Activated CD4-positive, alpha-beta T cell treated with anti-CD3 and anti-CD28 coated beads, Interleukin-2, Interleukin-6, amounts not matched to agents 100 ng/mL and 50 ng/mL, durations not matched to agents 16 hours and 8 hours (primary cell): Measurements from ENCODE around the gene MED17.
"Not testable (repeated sequence)": the region's sequence is repeated elsewhere in the genome, so short reads cannot be mapped to it uniquely, and the experiment has no call there.

ENCODE experiments used
- DNase-seq: peaks from one replicate; pipeline ENCODE4 v3.0.0-alpha.2; 2020

MED17 gene

GRCh38 chr11:93759123-93759522 is 25.0 kb upstream of the MED17 start:
- not testable (repeated sequence) for DNase-seq

DNA sequence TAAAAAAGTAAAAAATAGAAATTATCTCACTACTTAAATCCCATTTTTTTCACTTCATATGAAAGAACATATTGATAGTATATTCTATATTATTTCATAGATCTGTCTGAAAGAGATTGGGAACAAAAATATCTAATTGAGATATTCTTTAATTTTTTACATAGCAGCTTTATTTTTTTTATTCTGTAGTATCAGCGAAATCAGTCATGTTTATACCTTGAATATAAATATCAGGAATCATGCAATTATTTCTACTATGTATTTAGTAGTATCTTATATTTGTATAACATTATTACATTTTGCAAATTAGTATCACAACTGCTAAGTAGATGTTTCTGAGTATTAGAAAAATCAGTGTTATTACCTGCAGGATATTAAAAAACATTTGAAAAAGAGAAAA is 22.2 kb upstream of the MED17 start:
- no peak for DNase-seq

DNA sequence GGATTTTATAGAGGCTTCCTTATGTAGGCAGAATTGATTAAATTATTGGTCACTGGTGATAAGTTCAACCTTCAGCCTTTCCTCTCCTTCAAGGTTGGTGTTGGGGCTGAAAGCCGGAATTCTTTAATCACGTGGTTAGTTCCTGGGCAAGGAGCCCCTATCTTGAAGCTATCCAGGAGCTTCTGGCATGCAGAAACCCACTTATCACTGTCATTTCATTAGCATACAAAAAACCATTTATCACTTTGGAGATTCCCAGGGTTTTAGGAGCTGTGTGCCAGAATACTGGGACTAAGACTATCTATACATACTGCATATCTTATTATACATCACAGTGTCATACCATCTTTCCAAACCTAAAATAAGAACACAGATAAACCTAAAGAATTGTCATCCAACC is 18.5 kb upstream of the MED17 start:
- DNase-seq = no peak

DNA sequence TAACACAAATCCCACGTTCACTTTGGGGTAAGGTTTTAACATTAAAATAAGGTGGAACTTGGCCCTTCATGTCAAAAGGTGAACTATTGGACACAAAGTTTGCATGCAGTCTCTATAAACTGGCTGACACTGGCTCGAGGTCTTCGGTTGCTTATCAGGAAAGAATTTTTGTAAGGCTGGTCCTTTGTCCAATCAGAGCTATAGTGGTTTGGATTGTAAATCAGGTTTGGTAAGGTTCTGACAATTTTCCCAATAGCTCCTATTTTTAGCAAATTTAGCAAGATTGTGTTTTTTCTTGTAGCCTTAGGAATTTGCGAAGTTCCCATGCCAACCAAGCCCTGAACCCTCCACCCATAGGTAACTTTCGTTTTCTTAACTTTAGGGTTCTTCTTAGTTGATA is 17.6 kb upstream of the MED17 start:
- no peak for DNase-seq

DNA sequence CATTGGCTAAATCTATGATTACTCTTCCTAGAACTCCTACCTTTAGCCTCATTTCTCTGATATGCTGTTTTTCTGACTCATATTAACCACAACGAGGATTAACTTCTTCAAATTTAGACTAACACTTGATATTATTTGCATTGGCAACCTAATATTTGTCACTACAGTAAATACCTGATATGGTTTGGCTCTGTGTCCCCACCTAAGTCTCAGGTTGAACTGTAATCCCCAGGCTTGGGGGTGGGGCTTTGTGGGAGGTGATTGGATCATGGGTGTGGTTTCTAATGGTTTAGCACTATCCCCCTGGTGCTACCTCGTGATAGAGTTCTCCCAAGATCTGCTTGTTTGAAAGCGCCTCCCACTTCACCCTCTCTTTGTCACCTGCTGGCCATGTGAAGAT is 17.1 kb upstream of the MED17 start:
- no peak for DNase-seq

GRCh38 chr11:93770160-93770559 is 13.9 kb upstream of the MED17 start:
- DNase-seq = no peak

DNA sequence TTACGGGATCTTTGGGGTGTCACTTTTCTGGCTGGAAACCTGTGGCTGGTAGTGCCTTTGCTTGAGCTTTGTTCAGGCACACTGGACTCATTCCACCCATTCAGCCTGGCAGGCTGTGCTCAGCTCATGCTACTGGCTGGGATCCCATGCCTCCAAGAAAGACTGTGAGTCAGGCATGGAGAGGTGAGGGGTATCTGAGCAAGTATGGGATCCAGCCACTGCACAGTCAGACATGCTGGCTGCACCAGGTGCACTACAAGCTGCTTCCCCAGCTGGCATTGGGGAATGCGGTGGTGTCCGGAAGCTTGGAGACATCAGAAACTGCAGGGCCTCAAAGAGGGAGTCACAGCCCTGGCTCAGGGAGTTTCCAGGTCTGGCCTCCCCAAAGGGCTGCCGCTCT is 12.0 kb upstream of the MED17 start:
- DNase-seq = no peak

DNA sequence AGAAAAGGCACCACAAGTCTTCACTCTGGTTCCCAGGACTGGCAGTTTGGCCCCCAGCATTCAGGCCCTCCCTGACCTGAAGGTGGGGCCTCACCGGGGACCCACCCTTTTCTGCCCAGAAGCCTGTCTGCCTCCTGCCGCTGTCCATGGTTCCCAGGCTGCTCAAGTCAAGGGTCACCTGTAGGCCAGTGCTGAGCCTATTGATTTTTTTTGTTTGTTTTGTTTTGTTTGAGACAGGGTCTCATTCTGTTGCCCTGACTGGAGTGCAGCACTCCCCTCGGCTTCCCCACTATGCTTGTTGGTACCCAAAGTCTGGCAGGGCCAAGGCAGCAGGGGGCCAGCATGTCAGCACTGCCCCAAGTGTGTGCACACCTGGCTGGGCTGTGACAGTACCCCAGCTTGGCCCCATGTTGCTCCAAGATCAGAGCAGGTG is 11.0 kb upstream of the MED17 start:
- DNase-seq = no peak

GRCh38 chr11:93773601-93774200 is 10.4 kb upstream of the MED17 start:
- DNase-seq = no peak

- DNase-seq = not testable (repeated sequence)
Observed at GRCh38 chr11:93774560-93774959, 9.5 kb upstream of the MED17 start.

DNA sequence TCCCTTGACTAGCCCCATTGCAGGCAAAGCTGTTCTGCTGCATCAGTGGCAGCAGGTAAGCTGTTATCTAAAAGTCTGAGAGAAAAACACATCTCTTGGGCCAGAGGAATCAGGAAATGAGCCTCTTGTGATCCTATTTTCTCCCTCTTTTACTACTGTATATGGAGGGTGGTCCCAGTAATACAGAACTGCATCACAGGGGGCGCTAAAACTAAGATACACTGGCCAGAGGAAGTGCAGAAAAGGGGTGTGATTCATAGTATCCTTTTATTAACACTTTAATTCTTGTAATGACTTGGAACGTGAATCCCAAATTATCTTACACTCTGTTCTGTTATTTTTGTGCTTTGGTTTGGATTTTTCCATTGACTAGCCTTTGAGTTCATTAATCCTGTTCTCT is 8.8 kb upstream of the MED17 start:
- DNase-seq = no peak

- no peak for DNase-seq
Observed at GRCh38 chr11:93783362-93783761, 720 bp upstream of the MED17 start.

GRCh38 chr11:93783765-93784144 is 327 bp upstream of the MED17 start:
- DNase-seq = no peak

GRCh38 chr11:93784935-93785360 is 866 bp downstream of the MED17 start:
- DNase-seq = peak; percentile 45

GRCh38 chr11:93791493-93791892 is 7.4 kb downstream of the MED17 start:
- DNase-seq = no peak

- DNase-seq = no peak
Observed at GRCh38 chr11:93796441-93797231, 12.6 kb downstream of the MED17 start.

DNA sequence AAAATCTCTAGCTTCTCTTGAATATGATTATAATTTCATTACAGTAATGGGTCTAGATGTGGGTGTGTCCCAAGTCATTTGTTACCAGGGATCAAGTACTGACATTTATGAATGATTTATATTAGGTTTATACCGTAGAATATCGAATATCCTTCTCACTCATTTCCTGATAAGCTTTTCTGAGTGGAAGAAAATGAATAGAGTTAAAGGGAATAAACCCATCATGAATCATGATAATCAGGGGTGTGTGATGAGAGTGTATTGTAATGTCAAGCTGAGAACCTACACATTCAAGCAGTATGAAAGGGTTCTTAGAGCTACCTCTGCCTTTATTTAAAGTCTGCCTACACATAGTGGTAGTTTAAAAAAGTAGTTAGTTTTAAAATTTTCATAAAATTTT is 17.3 kb downstream of the MED17 start:
- DNase-seq = no peak

DNA sequence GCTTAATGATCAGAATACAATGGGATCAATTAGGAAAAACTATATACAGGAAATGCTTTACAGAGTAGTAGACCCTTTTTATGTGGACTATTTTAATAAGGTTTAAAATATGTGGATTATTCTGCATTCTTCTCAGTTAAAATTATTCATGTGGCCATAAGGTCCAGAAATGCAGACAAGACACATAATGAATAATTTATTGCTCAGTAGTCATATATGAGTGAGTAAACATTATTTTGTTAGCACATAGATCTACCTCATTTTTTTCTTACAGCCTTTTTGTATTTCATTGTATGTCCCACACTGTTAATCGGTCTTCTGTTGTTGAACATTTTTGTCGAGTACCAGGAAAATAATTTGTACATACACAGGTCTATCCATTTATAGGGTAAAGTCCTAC is 20.8 kb downstream of the MED17 start:
- no peak for DNase-seq

GRCh38 chr11:93807980-93808379 is 23.9 kb downstream of the MED17 start:
- no peak for DNase-seq

GRCh38 chr11:93813974-93814373 is 29.9 kb downstream of the MED17 start:
- no peak for DNase-seq

- DNase-seq = no peak
Observed at GRCh38 chr11:93814966-93815633, 31.0 kb downstream of the MED17 start.

- no peak for DNase-seq
Observed at GRCh38 chr11:93817426-93818348, 33.6 kb downstream of the MED17 start.
